GM12878 (cell line): Measurements from ENCODE around the gene ITCH. TPM values are rescaled to one million over a fixed set of nuclear protein-coding genes. Genes with fewer than 3 reads are reported as not detected.
"Not testable (repeated sequence)": the region's sequence is repeated elsewhere in the genome, so short reads cannot be mapped to it uniquely, and the experiment has no call there.

ENCODE experiments used
- ATAC-seq: fragments of 200-7000 bp; cut with Tn5 transposase; 3 replicates; pipeline ENCODE4 v1.9.1; 2020; ENCODE audit warnings: mild to moderate bottlenecking, moderate library complexity
- BruUV-seq: library from RNA; stranded (reverse); fragments of 400-500 nt; replicated peaks from 2 replicates; lab custom pipeline; 2021; lab: Mats Ljungman, UMichigan
- CTCF ChIA-PET: fragments of 300-600 bp; sonication (Branson Sonifier 250); formaldehyde crosslinking; extraction: SDS; loops from one replicate; lab custom pipeline; 2021; ENCODE audit warnings: inconsistent platforms; lab: Yijun Ruan, JAX
- POLR2A ChIA-PET: fragments of 350-600 bp; formaldehyde crosslinking; extraction: SDS; loops from one replicate; lab custom pipeline; 2021; ENCODE audit warnings: inconsistent platforms; lab: Charles Lee
- RAD21 ChIA-PET: fragments of 300-600 bp; sonication (Branson Sonifier 250); formaldehyde crosslinking; loops from one replicate; lab custom pipeline; 2023; ENCODE audit warnings: antibody characterized with exemption; ENCODE audit not compliant: unreplicated experiment; lab: Charles Lee
- SMC1A ChIA-PET: fragments of 300-600 bp; sonication (Branson Sonifier 250); formaldehyde crosslinking; loops from one replicate; lab custom pipeline; 2023; ENCODE audit not compliant: unreplicated experiment, uncharacterized antibody; lab: Charles Lee
- DNase-seq: peaks from one replicate; pipeline ENCODE4 v3.0.0-alpha.2; 2011; ENCODE audit warnings: low read depth, low spot score
- FAIRE-seq: peaks from 3 replicates; lab custom pipeline; 2011; peaks lifted over from hg19 to GRCh38; lab: Jason Lieb, UNC
- H2AFZ ChIP-seq: 2 replicates; pipeline ENCODE4 v1.6.0; 2011; ENCODE audit warnings: low read depth, low read length, control low read depth; ENCODE audit not compliant: control insufficient read depth
- H3K27ac ChIP-seq: 2 replicates; pipeline ENCODE4 v1.5.1; 2011; ENCODE audit warnings: control low read depth; ENCODE audit not compliant: control insufficient read depth, insufficient read depth
- H3K27me3 ChIP-seq, 2 experiments: replicated peaks in 1 of 2; 2 replicates each; pipeline versions ENCODE4 v1.6.0 to v1.6.1; 2011; ENCODE audit warnings: low read length in 1 of 2; ENCODE audit not compliant: control insufficient read depth in 2 of 2, insufficient read depth in 2 of 2
- H3K36me3 ChIP-seq, 2 experiments: 2 replicates each; pipeline ENCODE4 v1.5.1; 2011; ENCODE audit warnings: low read length in 1 of 2; ENCODE audit not compliant: control insufficient read depth in 2 of 2, insufficient read depth in 2 of 2
- H3K4me1 ChIP-seq: 2 replicates; pipeline ENCODE4 v1.6.1; 2011; ENCODE audit warnings: mild to moderate bottlenecking, low read length, moderate library complexity, mixed read lengths; ENCODE audit not compliant: control insufficient read depth, insufficient read depth
- H3K4me2 ChIP-seq: 2 replicates; pipeline ENCODE4 v1.6.0; 2011; ENCODE audit warnings: control low read depth; ENCODE audit not compliant: control insufficient read depth, insufficient read depth
- H3K4me3 ChIP-seq: fragments of 200-600 bp; sonication (generic); 2 replicates; pipeline ENCODE4 v1.5.1; 2016
- H3K79me2 ChIP-seq: 2 replicates; pipeline ENCODE4 v1.6.0; 2011; ENCODE audit warnings: low read length; ENCODE audit not compliant: control insufficient read depth, insufficient read depth
- H3K9ac ChIP-seq: 2 replicates; pipeline ENCODE4 v1.8.0; 2011; ENCODE audit warnings: low read length, control low read depth, mixed read lengths; ENCODE audit not compliant: control insufficient read depth, insufficient read depth
- H3K9me3 ChIP-seq: replicated peaks from 3 replicates; pipeline ENCODE4 v1.5.1; 2011; ENCODE audit warnings: mild to moderate bottlenecking, low read length; ENCODE audit not compliant: control insufficient read depth, insufficient read depth
- H4K20me1 ChIP-seq: 2 replicates; pipeline ENCODE4 v1.6.0; 2011; ENCODE audit not compliant: control insufficient read depth, insufficient read depth
- CHD1 ChIP-seq: IDR thresholded peaks from 2 replicates; pipeline ENCODE4 v1.6.1; 2012; ENCODE audit warnings: low read depth, low read length, improper control_type of control experiment
- MEF2A ChIP-seq: IDR thresholded peaks from 2 replicates; pipeline ENCODE4 v1.6.1; 2011; ENCODE audit warnings: low read depth, mild to moderate bottlenecking, low read length, moderate library complexity; ENCODE audit not compliant: insufficient read depth
- NR2C1 ChIP-seq: fragments of 450-650 bp; IDR thresholded peaks from 2 replicates; pipeline ENCODE4 v1.6.1; 2017; ENCODE audit warnings: antibody characterized with exemption, mild to moderate bottlenecking, moderate library complexity
- RELA ChIP-seq: fragments of 450-650 bp; IDR thresholded peaks from 2 replicates; pipeline ENCODE4 v1.8.0; 2014; ENCODE audit warnings: borderline replicate concordance; ENCODE audit not compliant: partially characterized antibody
- WGBS: methylation state at CpG from one replicate; pipeline ENCODE4 v1.1.6; 2016; ENCODE audit warnings: low lambda C conversion rate; ENCODE audit not compliant: insufficient replicate concordance, insufficient coverage; ENCODE audit errors: missing lambda C conversion rate; 5-methylcytosine and 5-hydroxymethylcytosine counted together
- in situ Hi-C: fragments of 300-500 bp; cut with MboI; formaldehyde crosslinking; loops from 9 replicates; pipeline ENCODE4 v1.14.3; 2018; ENCODE audit warnings: mixed read lengths
- intact Hi-C: fragments of 100-400 bp; cut with micrococcal nuclease; formaldehyde crosslinking; loops from one replicate; pipeline ENCODE4 v1.14.2; 2022; ENCODE audit not compliant: unreplicated experiment
- polyA plus RNA-seq, 11 experiments: library from polyadenylated mRNA; depleted of rRNA in 4 of 11; unstranded in 6 of 11; stranded (reverse) in 5 of 11; fragments of >200 nt; fragmentation: Nextera tagmentation in 4 of 11; fragmentation: Illumina TruSeq in 1 of 11; extraction: Ambion mirVana in 4 of 11; extraction: Trizol in 1 of 11; gene quantifications; 1 replicate in 1 of 11; 2 replicates in 10 of 11; pipeline versions ENCODE4 v1.2.1 to v1.2.3, GENCODE V29; 2011 to 2016; ENCODE audit warnings: inconsistent platforms in 2 of 11, missing spikeins in 2 of 11, low read depth in 1 of 11
- total RNA-seq, 4 experiments: library from RNA; depleted of rRNA in 3 of 4; stranded (reverse); fragments of >200 nt in 3 of 4; fragmentation: Illumina TruSeq in 1 of 4; extraction: Trizol in 1 of 4; gene quantifications; 2 replicates each; pipeline versions ENCODE4 v1.2.1 to v1.2.3, GENCODE V29; 2013 to 2021
- TF ChIP-seq, protein P1 (sequence below): fragments of 450-650 bp; formaldehyde crosslinking; IDR thresholded peaks from 2 replicates; pipeline ENCODE4 v1.5.0; 2022; ENCODE audit warnings: mild to moderate bottlenecking, missing genetic modification characterization

ITCH gene
- total and polyA plus RNA-seq, 10 of the 15 experiments (the other 5 are each of a cell fraction or from before 2014, with no cell fraction given): 7.5 to 46.1 (median 21.5) TPM

DNA sequence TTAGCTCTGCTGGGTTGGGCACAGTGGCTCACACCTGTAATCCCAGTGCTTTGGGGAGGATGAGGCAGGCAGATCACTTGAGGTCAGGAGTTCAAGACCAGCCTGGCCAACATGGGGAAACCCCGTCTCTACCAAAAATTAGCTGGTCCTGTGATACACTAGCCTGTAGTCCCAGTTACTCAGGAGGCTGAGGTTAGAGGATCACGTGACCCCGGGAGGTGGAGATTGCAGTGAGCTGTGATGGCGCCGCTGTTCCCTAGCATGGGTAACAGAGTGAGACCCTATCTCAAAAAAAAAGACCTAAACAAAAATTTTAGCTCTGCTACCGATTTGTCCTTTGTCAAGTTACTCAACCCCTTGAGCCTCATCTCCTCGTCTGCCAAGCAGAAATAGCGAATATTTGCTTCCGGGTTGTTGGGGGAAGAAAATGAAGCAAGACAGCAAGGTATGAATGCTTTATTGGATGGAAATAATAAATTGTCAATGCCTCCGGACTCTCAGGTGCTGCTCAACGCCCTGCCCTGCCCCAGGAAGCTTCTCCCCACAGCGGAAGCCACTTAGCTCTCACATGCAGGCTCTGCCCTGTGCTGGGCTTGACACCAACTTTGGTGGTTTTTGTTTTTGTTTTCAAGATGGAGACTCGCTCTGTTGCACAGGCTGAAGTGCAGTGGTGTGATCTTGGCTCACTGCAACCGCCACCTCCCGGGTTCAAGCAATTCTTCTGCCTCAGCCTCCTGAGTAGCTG lies 24.9 kb upstream of the ITCH start (continued):
- TF ChIP-seq NR2C1 (peak; percentile 87), MEF2A (no peak), RELA (no peak), CHD1 (no peak)
- TF ChIP-seq, protein P1, sequence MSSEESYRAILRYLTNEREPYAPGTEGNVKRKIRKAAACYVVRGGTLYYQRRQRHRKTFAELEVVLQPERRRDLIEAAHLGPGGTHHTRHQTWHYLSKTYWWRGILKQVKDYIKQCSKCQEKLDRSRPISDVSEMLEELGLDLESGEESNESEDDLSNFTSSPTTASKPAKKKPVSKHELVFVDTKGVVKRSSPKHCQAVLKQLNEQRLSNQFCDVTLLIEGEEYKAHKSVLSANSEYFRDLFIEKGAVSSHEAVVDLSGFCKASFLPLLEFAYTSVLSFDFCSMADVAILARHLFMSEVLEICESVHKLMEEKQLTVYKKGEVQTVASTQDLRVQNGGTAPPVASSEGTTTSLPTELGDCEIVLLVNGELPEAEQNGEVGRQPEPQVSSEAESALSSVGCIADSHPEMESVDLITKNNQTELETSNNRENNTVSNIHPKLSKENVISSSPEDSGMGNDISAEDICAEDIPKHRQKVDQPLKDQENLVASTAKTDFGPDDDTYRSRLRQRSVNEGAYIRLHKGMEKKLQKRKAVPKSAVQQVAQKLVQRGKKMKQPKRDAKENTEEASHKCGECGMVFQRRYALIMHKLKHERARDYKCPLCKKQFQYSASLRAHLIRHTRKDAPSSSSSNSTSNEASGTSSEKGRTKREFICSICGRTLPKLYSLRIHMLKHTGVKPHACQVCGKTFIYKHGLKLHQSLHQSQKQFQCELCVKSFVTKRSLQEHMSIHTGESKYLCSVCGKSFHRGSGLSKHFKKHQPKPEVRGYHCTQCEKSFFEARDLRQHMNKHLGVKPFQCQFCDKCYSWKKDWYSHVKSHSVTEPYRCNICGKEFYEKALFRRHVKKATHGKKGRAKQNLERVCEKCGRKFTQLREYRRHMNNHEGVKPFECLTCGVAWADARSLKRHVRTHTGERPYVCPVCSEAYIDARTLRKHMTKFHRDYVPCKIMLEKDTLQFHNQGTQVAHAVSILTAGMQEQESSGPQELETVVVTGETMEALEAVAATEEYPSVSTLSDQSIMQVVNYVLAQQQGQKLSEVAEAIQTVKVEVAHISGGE (CRISPR knock-in tag): peak; percentile 53; the same call in 1 of the 2 replicates

DNA sequence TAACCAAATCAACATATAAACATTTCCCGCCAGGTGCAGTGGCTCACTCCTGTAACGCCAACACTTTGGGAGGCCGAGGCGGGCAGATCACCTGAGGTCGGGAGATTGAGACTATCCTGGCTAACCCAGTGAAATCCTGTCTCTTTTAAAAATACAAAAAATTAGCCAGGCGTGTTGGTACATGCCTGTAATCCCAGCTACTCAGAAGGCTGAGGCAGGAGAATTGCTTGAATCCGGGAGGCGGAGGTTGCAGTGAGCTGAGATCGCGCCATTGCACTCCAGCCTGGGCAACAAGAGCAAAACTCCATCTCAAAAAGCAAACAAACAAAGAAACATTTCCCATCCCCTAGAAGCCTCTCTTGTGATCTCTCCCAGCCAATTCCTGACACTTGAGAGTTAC lies 22.3 kb upstream of the ITCH start:
- ChIA-PET POLR2A (interaction anchor here (0.7 to 4.6 kb wide), 3 partner anchors 11 to 34 kb away, joined by 4 to 30 read pairs (median 7); partner anchors contain the start of gene ITCH), SMC1A (interaction anchor here (0.7 kb wide), 1 partner anchor 25 kb away, joined by 3 read pairs; no protein-coding TSS in a partner anchor), CTCF (interaction anchor here (1.1 to 7.7 kb wide), 2 partner anchors 27 to 40 kb away, joined by 3 to 54 read pairs; no protein-coding TSS in a partner anchor)
- H3K9ac ChIP-seq, H3K79me2 ChIP-seq, H3K27ac ChIP-seq, H3K9me3 ChIP-seq, FAIRE-seq, H3K27me3 ChIP-seq, ATAC-seq, intact Hi-C loops, BruUV-seq, in situ Hi-C loops, RAD21 ChIA-PET, H3K4me3 ChIP-seq, DNase-seq, H3K4me2 ChIP-seq, H3K36me3 ChIP-seq, H2AFZ ChIP-seq, H4K20me1 ChIP-seq: not testable (repeated sequence)
- 94% methylated on average over 10 of the region's 10 CpGs for WGBS
- H3K4me1 ChIP-seq: peaks cover 14% of the 10 kb centered on the region

DNA sequence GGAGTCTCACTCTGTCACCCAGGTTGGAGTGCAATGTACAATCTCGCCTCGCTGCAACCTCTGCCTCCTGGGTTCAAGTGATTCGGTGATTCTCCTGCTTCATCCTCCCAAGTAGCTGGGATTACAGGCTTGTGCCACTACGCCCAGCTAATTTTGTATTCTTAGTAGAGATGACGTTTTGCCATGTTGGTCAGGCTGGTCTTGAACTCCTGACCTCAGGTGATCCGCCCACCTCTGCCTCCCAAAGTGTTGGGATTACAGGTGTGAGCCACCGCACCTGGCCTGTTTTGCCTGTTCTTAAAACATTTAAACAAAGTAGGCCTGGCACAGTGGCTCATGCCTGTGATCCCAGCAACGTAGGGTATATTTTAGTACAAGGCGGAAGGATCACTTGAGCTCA lies 21.9 kb upstream of the ITCH start:
- FAIRE-seq, intact Hi-C loops, H2AFZ ChIP-seq, H3K4me3 ChIP-seq, in situ Hi-C loops, H3K4me2 ChIP-seq, H3K9ac ChIP-seq, H3K9me3 ChIP-seq, H3K27ac ChIP-seq, DNase-seq, BruUV-seq, H3K79me2 ChIP-seq, H3K27me3 ChIP-seq, H3K36me3 ChIP-seq, H4K20me1 ChIP-seq, RAD21 ChIA-PET, ATAC-seq: not testable (repeated sequence)
- CTCF ChIA-PET: interaction anchor here (1.1 to 7.7 kb wide), 2 partner anchors 28 to 40 kb away, joined by 3 to 54 read pairs; no protein-coding TSS in a partner anchor
- POLR2A ChIA-PET: interaction anchor here (0.7 to 4.6 kb wide), 2 partner anchors 22 to 34 kb away, joined by 7 to 30 read pairs; partner anchors contain the start of gene ITCH
- SMC1A ChIA-PET: interaction anchor here (0.7 to 1.2 kb wide), 2 partner anchors 24 to 29 kb away, joined by 3 read pairs; no protein-coding TSS in a partner anchor
- WGBS: 91% methylated on average over 9 of the region's 9 CpGs
- H3K4me1 ChIP-seq: peaks cover 14% of the 10 kb centered on the region
